NCI-H187 (cell line): ENCODE results near the gene ZNF593.

ENCODE experiments used
- DNase-seq, 2 experiments: peaks; one replicate each; lab custom pipeline; 2025; lab: John Stamatoyannopoulos, UW

Gene ZNF593

GRCh38 chr1:26169198-26169554 is 532 bp upstream of the ZNF593 start:
- DNase-seq = no peak

GRCh38 chr1:26170472-26170821 is 739 bp downstream of the ZNF593 start:
- no peak for DNase-seq

- no peak for DNase-seq
These were observed 1.7 kb downstream of the ZNF593 start, which contains the start of gene ZNF593OS for GRCh38 chr1:26171084-26172072. ZNF593OS (minus strand) TSS chr1:26171832; CDS start chr1:26171661, 171 bp downstream.

GRCh38 chr1:26175346-26175745 is 5.6 kb downstream of the ZNF593 start:
- DNase-seq = no peak

GRCh38 chr1:26177182-26177684 is 7.5 kb downstream of the ZNF593 start, which contains the start of gene CNKSR1:
CNKSR1 (plus strand) TSS chr1:26177491; CDS start chr1:26177548, 57 bp downstream.
- DNase-seq = peak in 1 of 2 experiments; percentile 29

GRCh38 chr1:26180010-26180506 is 10.3 kb downstream of the ZNF593 start:
- no peak for DNase-seq

- DNase-seq = no peak
These were observed 12.1 kb downstream of the ZNF593 start for GRCh38 chr1:26181586-26182382.

- DNase-seq = no peak
These were observed 12.6 kb downstream of the ZNF593 start for GRCh38 chr1:26182383-26182696.

GRCh38 chr1:26184086-26184485 is 14.4 kb downstream of the ZNF593 start:
- DNase-seq = no peak

GRCh38 chr1:26184883-26185282 is 15.2 kb downstream of the ZNF593 start:
- no peak for DNase-seq

- no peak for DNase-seq
These were observed 18.2 kb downstream of the ZNF593 start for GRCh38 chr1:26187882-26188281.

- DNase-seq = no peak
These were observed 18.8 kb downstream of the ZNF593 start for GRCh38 chr1:26188477-26188876.

GRCh38 chr1:26189331-26189730 is 19.6 kb downstream of the ZNF593 start:
- no peak for DNase-seq

- DNase-seq = no peak
These were observed 20.1 kb downstream of the ZNF593 start for GRCh38 chr1:26189751-26190275.

GRCh38 chr1:26190373-26190987 is 20.8 kb downstream of the ZNF593 start, which contains the start of gene CATSPER4:
CATSPER4 (plus strand) TSS chr1:26190602; CDS start chr1:26190628, 26 bp downstream.
- DNase-seq = no peak

- no peak for DNase-seq
These were observed 22.0 kb downstream of the ZNF593 start for GRCh38 chr1:26191739-26192138.

GRCh38 chr1:26195805-26196204 is 26.1 kb downstream of the ZNF593 start:
- DNase-seq = no peak

GRCh38 chr1:26197301-26197700 is 27.6 kb downstream of the ZNF593 start:
- no peak for DNase-seq

- DNase-seq = no peak
These were observed 28.1 kb downstream of the ZNF593 start for GRCh38 chr1:26197813-26198212.

GRCh38 chr1:26200413-26200812 is 30.7 kb downstream of the ZNF593 start:
- no peak for DNase-seq

GRCh38 chr1:26203642-26204318 is 34.1 kb downstream of the ZNF593 start:
- no peak for DNase-seq
